PFSK-1 (cell line): ENCODE results near the gene C1orf159.

Source experiments
- FOXP2 ChIP-seq: optimal IDR thresholded peaks from 2 replicates; pipeline ENCODE3; 2011; ENCODE audit warnings: borderline replicate concordance, control low read depth, inconsistent platforms; ENCODE audit not compliant: insufficient read depth; ENCODE audit errors: extremely low read length, extremely low read depth
- POLR2AphosphoS5 ChIP-seq: IDR thresholded peaks from 2 replicates; pipeline ENCODE4 v1.6.1; 2012; ENCODE audit warnings: low read depth, mild to moderate bottlenecking, control low read depth, low read length, moderate library complexity
- SIN3A ChIP-seq: IDR thresholded peaks from 2 replicates; pipeline ENCODE4 v1.6.1; 2012; ENCODE audit warnings: mild to moderate bottlenecking, low read length, moderate library complexity, borderline replicate concordance; ENCODE audit not compliant: insufficient read depth
- TAF1 ChIP-seq: IDR thresholded peaks from 2 replicates; pipeline ENCODE4 v1.6.1; 2012; ENCODE audit warnings: low read length, control low read depth, borderline replicate concordance; ENCODE audit not compliant: insufficient read depth
- TF ChIP-seq, protein P1 (sequence below), 2 experiments: IDR thresholded peaks; 2 replicates each; pipeline versions ENCODE4 v1.6.1 to v1.8.0; 2011 to 2012; ENCODE audit warnings: low read depth in 2 of 2, low read length in 2 of 2, control low read depth in 1 of 2, inconsistent platforms in 1 of 2, mild to moderate bottlenecking in 1 of 2, moderate library complexity in 1 of 2; ENCODE audit not compliant: insufficient read depth in 1 of 2

Gene C1orf159

DNA sequence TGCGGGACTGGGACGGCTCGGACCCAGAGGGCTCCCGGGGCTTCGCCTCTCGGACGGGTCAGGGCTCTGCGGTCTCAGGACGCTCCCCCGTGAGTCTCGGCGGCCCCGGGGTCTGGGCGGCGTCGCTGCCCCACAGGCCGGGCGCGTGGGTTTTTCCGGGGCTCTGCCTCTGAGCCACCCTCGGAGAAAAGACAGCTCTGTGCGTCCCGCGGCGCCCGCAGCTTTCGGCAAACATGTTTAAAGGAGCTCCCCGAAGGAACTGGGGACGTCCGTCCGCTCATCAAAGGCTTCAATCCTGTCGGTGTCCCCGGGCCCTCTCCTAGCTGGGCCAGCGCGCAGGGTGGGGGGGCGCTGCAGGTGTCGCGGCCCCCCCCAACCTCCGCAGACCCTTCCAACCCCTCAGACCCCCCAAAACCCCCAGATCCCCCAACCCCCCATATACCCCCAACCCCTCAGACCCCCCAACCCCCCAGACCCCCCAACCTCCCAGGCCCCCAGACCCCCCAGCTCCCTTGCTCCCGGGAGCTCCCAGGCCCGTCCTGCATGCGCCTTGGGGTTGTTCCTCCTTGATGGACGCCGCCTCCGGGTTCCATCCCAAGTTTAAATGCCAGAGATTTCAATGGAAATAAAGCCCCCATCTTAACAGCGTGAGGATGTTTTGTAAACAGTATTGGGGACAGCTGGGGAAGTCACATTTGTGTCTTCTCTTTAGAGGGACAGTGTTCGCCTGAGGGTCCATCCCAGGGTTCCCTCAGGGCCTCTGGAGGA is 996 bp upstream of the C1orf159 start:
- TF ChIP-seq POLR2AphosphoS5 (no peak), SIN3A (no peak), FOXP2 (no peak), TAF1 (no peak)
- TF ChIP-seq, protein P1, sequence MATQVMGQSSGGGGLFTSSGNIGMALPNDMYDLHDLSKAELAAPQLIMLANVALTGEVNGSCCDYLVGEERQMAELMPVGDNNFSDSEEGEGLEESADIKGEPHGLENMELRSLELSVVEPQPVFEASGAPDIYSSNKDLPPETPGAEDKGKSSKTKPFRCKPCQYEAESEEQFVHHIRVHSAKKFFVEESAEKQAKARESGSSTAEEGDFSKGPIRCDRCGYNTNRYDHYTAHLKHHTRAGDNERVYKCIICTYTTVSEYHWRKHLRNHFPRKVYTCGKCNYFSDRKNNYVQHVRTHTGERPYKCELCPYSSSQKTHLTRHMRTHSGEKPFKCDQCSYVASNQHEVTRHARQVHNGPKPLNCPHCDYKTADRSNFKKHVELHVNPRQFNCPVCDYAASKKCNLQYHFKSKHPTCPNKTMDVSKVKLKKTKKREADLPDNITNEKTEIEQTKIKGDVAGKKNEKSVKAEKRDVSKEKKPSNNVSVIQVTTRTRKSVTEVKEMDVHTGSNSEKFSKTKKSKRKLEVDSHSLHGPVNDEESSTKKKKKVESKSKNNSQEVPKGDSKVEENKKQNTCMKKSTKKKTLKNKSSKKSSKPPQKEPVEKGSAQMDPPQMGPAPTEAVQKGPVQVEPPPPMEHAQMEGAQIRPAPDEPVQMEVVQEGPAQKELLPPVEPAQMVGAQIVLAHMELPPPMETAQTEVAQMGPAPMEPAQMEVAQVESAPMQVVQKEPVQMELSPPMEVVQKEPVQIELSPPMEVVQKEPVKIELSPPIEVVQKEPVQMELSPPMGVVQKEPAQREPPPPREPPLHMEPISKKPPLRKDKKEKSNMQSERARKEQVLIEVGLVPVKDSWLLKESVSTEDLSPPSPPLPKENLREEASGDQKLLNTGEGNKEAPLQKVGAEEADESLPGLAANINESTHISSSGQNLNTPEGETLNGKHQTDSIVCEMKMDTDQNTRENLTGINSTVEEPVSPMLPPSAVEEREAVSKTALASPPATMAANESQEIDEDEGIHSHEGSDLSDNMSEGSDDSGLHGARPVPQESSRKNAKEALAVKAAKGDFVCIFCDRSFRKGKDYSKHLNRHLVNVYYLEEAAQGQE (IDR thresholded peaks at IDR 0.05; ENCODE audit: insufficient read depth in 1 of 2, low read depth in 2 of 2, low read length in 2 of 2) = no peak

DNA sequence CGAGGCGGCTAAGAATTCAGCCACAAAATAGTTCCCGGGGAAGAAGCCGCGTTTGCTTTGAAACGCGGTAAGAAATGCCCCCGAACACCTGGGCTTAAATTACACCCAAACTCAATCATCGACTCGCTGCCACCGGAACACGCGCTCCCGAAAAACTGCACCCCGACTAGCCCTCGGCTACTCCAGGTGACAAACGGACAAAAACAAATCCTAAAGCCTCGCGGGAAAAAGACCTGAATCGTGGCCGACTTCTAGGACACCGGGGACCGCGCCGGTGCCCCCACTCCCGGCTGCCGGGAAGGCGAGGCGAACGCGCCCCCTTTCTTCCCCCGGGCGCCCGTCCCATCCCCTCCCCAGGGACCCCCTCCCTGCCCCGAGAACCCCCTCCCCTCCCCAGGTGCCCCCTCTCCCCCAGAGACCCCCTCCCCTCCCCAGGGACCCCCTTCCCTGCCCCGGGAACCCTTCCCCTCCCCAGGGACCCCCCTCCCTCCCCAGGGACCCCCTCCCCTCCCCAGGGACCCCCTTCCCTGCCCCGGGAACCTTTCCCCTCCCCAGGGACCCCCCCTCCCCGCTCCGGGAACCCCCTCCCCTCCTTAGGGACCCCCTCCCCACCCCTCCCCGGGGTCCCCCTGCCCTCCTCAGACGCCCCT is 628 bp downstream of the C1orf159 start:
- TF ChIP-seq SIN3A = no peak
- TF ChIP-seq TAF1 = no peak
- TF ChIP-seq, protein P1 (IDR thresholded peaks at IDR 0.05; ENCODE audit: insufficient read depth in 1 of 2, low read depth in 2 of 2, low read length in 2 of 2) = no peak
- no peak for TF ChIP-seq POLR2AphosphoS5
- no peak for TF ChIP-seq FOXP2

DNA sequence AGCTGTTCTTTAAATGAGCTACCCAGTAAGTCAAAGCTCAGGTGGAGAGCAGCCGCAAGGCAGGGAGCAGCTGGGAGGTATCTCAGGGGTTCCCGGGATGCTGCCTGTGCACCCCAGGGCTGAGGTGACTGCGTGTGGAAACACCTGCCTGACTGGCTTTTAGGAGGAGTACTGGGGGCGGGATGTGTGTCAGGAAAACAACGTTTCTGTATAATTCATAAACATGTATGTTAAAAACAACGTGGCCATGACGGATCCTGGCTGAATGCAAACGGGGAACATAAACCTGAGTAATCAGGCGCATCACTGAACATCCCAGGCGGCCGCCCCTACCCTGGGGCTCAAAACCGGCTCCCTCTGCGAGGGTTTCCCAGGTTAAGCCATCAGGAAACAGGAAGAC is 1.5 kb downstream of the C1orf159 start:
- TF ChIP-seq FOXP2 (no peak), SIN3A (no peak), POLR2AphosphoS5 (no peak), TAF1 (no peak)
- TF ChIP-seq, protein P1 (IDR thresholded peaks at IDR 0.05; ENCODE audit: insufficient read depth in 1 of 2, low read depth in 2 of 2, low read length in 2 of 2) = no peak

DNA sequence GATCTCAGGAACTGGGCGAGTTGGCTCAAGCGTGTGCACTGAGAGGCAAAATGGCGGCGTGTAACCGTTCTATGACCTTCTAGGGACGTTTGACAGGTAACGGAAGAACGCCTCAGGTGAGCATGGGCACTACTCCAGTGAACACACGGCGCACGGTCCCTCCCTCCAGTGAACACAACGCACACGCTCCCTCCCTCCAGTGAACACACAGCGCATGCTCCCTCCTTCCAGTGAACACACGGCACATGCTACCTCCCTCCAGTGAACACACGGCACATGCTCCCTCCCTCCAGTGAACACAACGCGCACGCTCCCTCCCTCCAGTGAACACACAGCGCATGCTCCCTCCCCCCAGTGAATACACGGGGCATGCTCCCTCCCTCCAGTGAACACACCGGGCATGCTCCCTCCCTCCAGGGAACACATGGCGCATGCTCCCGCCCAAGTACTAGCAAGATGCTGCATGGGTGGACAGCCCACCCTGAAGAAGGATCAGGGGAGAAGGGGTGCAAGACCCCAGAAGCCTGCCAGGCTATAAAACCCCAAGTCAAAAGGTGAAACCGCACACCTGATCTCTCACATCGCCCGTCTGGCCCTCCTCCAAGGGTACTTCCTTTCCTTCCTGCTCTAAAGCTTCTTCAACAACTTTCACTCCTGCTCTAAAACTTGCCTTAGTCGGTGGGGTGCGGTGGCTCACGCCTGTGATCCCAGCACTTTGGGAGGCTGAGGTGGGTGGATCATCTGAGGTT is 3.5 kb downstream of the C1orf159 start:
- TF ChIP-seq SIN3A = no peak
- no peak for TF ChIP-seq FOXP2
- no peak for TF ChIP-seq POLR2AphosphoS5
- TF ChIP-seq TAF1 = no peak
- TF ChIP-seq, protein P1 (IDR thresholded peaks at IDR 0.05; ENCODE audit: insufficient read depth in 1 of 2, low read depth in 2 of 2, low read length in 2 of 2) = no peak
